GM23338 (cell line): ENCODE results near the gene PHC2.

ENCODE experiments used
- CREB1 ChIP-seq: fragments of 250-450 bp; sonication (Bioruptor Pico); IDR thresholded peaks from 2 replicates; pipeline ENCODE4 v1.5.0; 2020; ENCODE audit warnings: low read depth, mild to moderate bottlenecking, moderate library complexity
- EZH2 ChIP-seq: fragments of 200-600 bp; sonication (generic); IDR thresholded peaks from one replicate; pipeline ENCODE4 v1.8.0; 2017; ENCODE audit warnings: antibody characterized with exemption, mild to moderate bottlenecking, low read depth; ENCODE audit not compliant: unreplicated experiment
- EZH2phosphoT487 ChIP-seq: fragments of 200-600 bp; sonication (generic); IDR thresholded peaks from one replicate; pipeline ENCODE4 v1.8.1; 2018; ENCODE audit warnings: antibody characterized with exemption; ENCODE audit not compliant: unreplicated experiment
- JUNB ChIP-seq: IDR thresholded peaks from one replicate; pipeline ENCODE4 v1.6.1; 2016; ENCODE audit warnings: antibody characterized with exemption; ENCODE audit not compliant: unreplicated experiment
- NANOG ChIP-seq: IDR thresholded peaks from 2 replicates; pipeline ENCODE4 v1.6.1; 2016; ENCODE audit warnings: antibody characterized with exemption, borderline replicate concordance
- POLR2AphosphoS5 ChIP-seq: IDR thresholded peaks from 2 replicates; pipeline ENCODE4 v1.6.1; 2016; ENCODE audit warnings: antibody characterized with exemption, low read depth
- STAT1 ChIP-seq: IDR thresholded peaks from one replicate; pipeline ENCODE4 v1.6.1; 2016; ENCODE audit warnings: antibody characterized with exemption; ENCODE audit not compliant: unreplicated experiment
- ZNF331 ChIP-seq: fragments of 250-450 bp; sonication (Bioruptor Pico); IDR thresholded peaks from 2 replicates; pipeline ENCODE4 v1.5.0; 2020; ENCODE audit warnings: low read depth, mild to moderate bottlenecking, moderate library complexity
- ZNF462 ChIP-seq: fragments of 250-450 bp; sonication (Bioruptor Pico); IDR thresholded peaks from 2 replicates; pipeline ENCODE4 v1.5.0; 2020; ENCODE audit warnings: mild to moderate bottlenecking, moderate library complexity
- TF ChIP-seq, protein P1 (sequence below), 2 experiments: fragments of 200-600 bp in 1 of 2; sonication (generic) in 1 of 2; conservative IDR thresholded peaks; 2 replicates each; pipeline versions ENCODE4 v1.5.1 to v1.6.1; 2016 to 2017; ENCODE audit warnings: antibody characterized with exemption in 2 of 2, low read depth in 2 of 2, mild to moderate bottlenecking in 2 of 2, moderate library complexity in 1 of 2
- TF ChIP-seq, protein P2 (sequence below): IDR thresholded peaks from one replicate; pipeline ENCODE4 v1.6.1; 2018; ENCODE audit warnings: antibody characterized with exemption; ENCODE audit not compliant: unreplicated experiment
- TF ChIP-seq, protein P3 (sequence below): IDR thresholded peaks from 2 replicates; pipeline ENCODE4 v1.6.1; 2016; ENCODE audit warnings: antibody characterized with exemption

- TF ChIP-seq, protein P1, sequence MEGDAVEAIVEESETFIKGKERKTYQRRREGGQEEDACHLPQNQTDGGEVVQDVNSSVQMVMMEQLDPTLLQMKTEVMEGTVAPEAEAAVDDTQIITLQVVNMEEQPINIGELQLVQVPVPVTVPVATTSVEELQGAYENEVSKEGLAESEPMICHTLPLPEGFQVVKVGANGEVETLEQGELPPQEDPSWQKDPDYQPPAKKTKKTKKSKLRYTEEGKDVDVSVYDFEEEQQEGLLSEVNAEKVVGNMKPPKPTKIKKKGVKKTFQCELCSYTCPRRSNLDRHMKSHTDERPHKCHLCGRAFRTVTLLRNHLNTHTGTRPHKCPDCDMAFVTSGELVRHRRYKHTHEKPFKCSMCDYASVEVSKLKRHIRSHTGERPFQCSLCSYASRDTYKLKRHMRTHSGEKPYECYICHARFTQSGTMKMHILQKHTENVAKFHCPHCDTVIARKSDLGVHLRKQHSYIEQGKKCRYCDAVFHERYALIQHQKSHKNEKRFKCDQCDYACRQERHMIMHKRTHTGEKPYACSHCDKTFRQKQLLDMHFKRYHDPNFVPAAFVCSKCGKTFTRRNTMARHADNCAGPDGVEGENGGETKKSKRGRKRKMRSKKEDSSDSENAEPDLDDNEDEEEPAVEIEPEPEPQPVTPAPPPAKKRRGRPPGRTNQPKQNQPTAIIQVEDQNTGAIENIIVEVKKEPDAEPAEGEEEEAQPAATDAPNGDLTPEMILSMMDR (conservative IDR thresholded peaks at IDR 0.05; ENCODE audit: low read depth in 2 of 2) = no peak
- TF ChIP-seq EZH2phosphoT487 (no peak), EZH2 (no peak), POLR2AphosphoS5 (no peak), JUNB (no peak), CREB1 (CRISPR knock-in tag) (no peak), NANOG (no peak), STAT1 (no peak), ZNF462 (no peak), ZNF331 (CRISPR knock-in tag) (no peak)
- TF ChIP-seq, protein P2, sequence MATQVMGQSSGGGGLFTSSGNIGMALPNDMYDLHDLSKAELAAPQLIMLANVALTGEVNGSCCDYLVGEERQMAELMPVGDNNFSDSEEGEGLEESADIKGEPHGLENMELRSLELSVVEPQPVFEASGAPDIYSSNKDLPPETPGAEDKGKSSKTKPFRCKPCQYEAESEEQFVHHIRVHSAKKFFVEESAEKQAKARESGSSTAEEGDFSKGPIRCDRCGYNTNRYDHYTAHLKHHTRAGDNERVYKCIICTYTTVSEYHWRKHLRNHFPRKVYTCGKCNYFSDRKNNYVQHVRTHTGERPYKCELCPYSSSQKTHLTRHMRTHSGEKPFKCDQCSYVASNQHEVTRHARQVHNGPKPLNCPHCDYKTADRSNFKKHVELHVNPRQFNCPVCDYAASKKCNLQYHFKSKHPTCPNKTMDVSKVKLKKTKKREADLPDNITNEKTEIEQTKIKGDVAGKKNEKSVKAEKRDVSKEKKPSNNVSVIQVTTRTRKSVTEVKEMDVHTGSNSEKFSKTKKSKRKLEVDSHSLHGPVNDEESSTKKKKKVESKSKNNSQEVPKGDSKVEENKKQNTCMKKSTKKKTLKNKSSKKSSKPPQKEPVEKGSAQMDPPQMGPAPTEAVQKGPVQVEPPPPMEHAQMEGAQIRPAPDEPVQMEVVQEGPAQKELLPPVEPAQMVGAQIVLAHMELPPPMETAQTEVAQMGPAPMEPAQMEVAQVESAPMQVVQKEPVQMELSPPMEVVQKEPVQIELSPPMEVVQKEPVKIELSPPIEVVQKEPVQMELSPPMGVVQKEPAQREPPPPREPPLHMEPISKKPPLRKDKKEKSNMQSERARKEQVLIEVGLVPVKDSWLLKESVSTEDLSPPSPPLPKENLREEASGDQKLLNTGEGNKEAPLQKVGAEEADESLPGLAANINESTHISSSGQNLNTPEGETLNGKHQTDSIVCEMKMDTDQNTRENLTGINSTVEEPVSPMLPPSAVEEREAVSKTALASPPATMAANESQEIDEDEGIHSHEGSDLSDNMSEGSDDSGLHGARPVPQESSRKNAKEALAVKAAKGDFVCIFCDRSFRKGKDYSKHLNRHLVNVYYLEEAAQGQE = no peak
- TF ChIP-seq, protein P3, sequence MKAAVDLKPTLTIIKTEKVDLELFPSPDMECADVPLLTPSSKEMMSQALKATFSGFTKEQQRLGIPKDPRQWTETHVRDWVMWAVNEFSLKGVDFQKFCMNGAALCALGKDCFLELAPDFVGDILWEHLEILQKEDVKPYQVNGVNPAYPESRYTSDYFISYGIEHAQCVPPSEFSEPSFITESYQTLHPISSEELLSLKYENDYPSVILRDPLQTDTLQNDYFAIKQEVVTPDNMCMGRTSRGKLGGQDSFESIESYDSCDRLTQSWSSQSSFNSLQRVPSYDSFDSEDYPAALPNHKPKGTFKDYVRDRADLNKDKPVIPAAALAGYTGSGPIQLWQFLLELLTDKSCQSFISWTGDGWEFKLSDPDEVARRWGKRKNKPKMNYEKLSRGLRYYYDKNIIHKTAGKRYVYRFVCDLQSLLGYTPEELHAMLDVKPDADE = no peak
These were observed 38.1 kb upstream of the PHC2 start for GRCh38 chr1:33468967-33469366.
